Measurements from ENCODE around the gene RFX3.

The RFX3 gene

GRCh38 chr9:3277200-3277599, 248.6 kb downstream of the RFX3 start:
- DNase-seq (ENCODE audit: low read depth): no peak
- TF ChIP-seq CTCF (conservative IDR thresholded peaks at IDR 0.05; ENCODE audit: low read depth, low read length): no peak
- no peak overlapping the region for H3K4me3 ChIP-seq (ENCODE audit: low read length)

- TF ChIP-seq CTCF (conservative IDR thresholded peaks at IDR 0.05; ENCODE audit: low read depth, low read length): no peak
- DNase-seq (ENCODE audit: low read depth): no peak
- H3K4me3 ChIP-seq (ENCODE audit: low read length): no peak overlapping the region
Observed at GRCh38 chr9:3271581-3271980, 254.2 kb downstream of the RFX3 start.

GRCh38 chr9:3271157-3271556, 254.6 kb downstream of the RFX3 start:
- no peak for TF ChIP-seq CTCF (conservative IDR thresholded peaks at IDR 0.05; ENCODE audit: low read depth, low read length)
- DNase-seq (ENCODE audit: low read depth): no peak
- no peak overlapping the region for H3K4me3 ChIP-seq (ENCODE audit: low read length)

GRCh38 chr9:3268223-3268622, 257.6 kb downstream of the RFX3 start:
- H3K4me3 ChIP-seq (ENCODE audit: low read length): no peak overlapping the region
- TF ChIP-seq CTCF (conservative IDR thresholded peaks at IDR 0.05; ENCODE audit: low read depth, low read length): no peak
- DNase-seq (ENCODE audit: low read depth): no peak

GRCh38 chr9:3263698-3264097, 262.1 kb downstream of the RFX3 start:
- no peak for TF ChIP-seq CTCF (conservative IDR thresholded peaks at IDR 0.05; ENCODE audit: low read depth, low read length)
- no peak for DNase-seq (ENCODE audit: low read depth)
- no peak overlapping the region for H3K4me3 ChIP-seq (ENCODE audit: low read length)

- DNase-seq (ENCODE audit: low read depth): no peak
- H3K4me3 ChIP-seq (ENCODE audit: low read length): no peak overlapping the region
- no peak for TF ChIP-seq CTCF (conservative IDR thresholded peaks at IDR 0.05; ENCODE audit: low read depth, low read length)
Observed at GRCh38 chr9:3262826-3263529, 262.8 kb downstream of the RFX3 start.

GRCh38 chr9:3261484-3261883, 264.3 kb downstream of the RFX3 start:
- no peak for TF ChIP-seq CTCF (conservative IDR thresholded peaks at IDR 0.05; ENCODE audit: low read depth, low read length)
- no peak overlapping the region for H3K4me3 ChIP-seq (ENCODE audit: low read length)
- no peak for DNase-seq (ENCODE audit: low read depth)

All from retinal pigment epithelial cell (primary cell).